Measurements from ENCODE around the gene EMSY. TPM values are rescaled to one million over a fixed set of nuclear protein-coding genes. Genes with fewer than 3 reads are reported as not detected.

Gene EMSY
- polyA plus RNA-seq, 1 donor (not counting 4 experiments of a cell fraction or from before 2014, with no cell fraction given), result 11.3 TPM

DNA sequence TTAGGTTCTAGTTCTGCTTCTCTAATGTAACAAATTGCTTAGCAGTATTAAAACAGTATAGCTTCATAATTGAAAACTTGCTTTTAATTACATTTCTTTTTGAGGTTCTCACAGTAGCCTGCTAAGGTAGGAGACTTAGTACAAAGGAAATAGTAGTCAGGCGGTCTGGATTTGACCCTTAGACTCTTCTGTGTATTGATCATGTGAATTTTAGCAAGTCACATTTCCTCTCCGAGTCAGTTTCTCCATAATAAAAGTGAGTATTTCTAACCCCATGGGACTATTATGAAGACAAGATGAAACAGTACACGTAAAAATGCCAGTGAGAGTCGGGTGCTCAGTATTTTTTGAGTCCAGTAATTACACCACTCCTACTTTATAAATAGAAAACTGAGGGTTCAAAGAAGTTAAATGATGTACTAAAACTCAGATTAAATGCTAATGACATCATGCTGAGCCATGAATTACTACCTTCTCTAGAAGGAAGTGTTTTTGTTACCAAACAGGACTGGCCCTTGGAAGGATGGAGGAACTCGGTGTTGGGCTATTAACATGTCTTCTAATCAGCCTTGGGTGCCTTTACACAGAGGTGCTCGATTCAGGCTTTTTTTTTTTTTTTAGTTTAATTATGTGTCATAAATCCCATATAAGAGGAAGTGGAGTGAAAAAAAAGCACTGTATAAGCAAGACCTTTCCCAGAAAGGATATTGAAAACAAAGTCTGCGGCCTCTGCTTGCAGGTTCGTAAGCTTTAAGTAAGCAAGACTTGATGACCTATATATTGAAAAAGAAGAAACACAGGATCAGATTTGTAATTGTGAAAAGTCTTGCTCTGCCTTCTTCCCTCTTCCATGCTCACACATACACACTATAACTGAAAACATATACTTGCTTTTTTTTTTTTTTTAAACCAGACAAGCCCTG is 109.0 kb downstream of the EMSY start:
- dilution Hi-C loops (cut with MboI; ENCODE audit: extremely low pct_ligation_motif_present, low sequenced_read_pairs), result no loop called here
- Histone ChIP-seq H3K4me1 (ENCODE audit: control insufficient read depth, extremely low read depth, insufficient read depth, low read length) (no peaks in the 10 kb centered on the region), H3K36me3 (ENCODE audit: control insufficient read depth in 2 of 2, extremely low read depth in 1 of 2, insufficient read depth in 2 of 2, low read length in 2 of 2) (no peaks in the 10 kb centered on the region), H3K9ac (ENCODE audit: control insufficient read depth, extremely low read depth, insufficient read depth, low read length) (no peak overlapping the region), H2AFZ (ENCODE audit: control insufficient read depth, low read length) (no peak overlapping the region), H3K27ac (ENCODE audit: control insufficient read depth, insufficient read depth, low read length) (no peak overlapping the region), H3K9me3 (ENCODE audit: control insufficient read depth, low read depth, low read length) (no peaks in the 10 kb centered on the region), H3K79me2 (ENCODE audit: control insufficient read depth, insufficient read depth, low read length) (no peaks in the 10 kb centered on the region), H3K4me3 (ENCODE audit: control insufficient read depth in 2 of 3, extremely low read depth in 1 of 3, insufficient read depth in 2 of 3, low read depth in 1 of 3, low read length in 3 of 3) (no peak overlapping the region), H3K4me2 (ENCODE audit: control insufficient read depth, extremely low read depth, insufficient read depth, low read depth, low read length) (no peak overlapping the region), H3K9me1 (ENCODE audit: control insufficient read depth, extremely low read depth, insufficient read depth, low read length) (no peaks in the 10 kb centered on the region), H4K20me1 (ENCODE audit: control insufficient read depth, extremely low read depth, insufficient read depth, low read length) (no peaks in the 10 kb centered on the region), H3K27me3 (ENCODE audit: control insufficient read depth, extremely low read depth, insufficient read depth, low read length) (no peaks in the 10 kb centered on the region)
- DNase-seq (ENCODE audit: low read depth, low spot score), result no peak
- no peak for FAIRE-seq
- TF ChIP-seq, protein P1, sequence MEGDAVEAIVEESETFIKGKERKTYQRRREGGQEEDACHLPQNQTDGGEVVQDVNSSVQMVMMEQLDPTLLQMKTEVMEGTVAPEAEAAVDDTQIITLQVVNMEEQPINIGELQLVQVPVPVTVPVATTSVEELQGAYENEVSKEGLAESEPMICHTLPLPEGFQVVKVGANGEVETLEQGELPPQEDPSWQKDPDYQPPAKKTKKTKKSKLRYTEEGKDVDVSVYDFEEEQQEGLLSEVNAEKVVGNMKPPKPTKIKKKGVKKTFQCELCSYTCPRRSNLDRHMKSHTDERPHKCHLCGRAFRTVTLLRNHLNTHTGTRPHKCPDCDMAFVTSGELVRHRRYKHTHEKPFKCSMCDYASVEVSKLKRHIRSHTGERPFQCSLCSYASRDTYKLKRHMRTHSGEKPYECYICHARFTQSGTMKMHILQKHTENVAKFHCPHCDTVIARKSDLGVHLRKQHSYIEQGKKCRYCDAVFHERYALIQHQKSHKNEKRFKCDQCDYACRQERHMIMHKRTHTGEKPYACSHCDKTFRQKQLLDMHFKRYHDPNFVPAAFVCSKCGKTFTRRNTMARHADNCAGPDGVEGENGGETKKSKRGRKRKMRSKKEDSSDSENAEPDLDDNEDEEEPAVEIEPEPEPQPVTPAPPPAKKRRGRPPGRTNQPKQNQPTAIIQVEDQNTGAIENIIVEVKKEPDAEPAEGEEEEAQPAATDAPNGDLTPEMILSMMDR (optimal IDR thresholded peaks at IDR 0.05 in 1 of 3, IDR thresholded peaks at IDR 0.05 in 1 of 3, conservative IDR thresholded peaks at IDR 0.05 in 1 of 3; ENCODE audit: extremely low read depth in 1 of 3, insufficient read depth in 2 of 3, low read length in 3 of 3), result no peak
- no peak for TF ChIP-seq EZH2 (IDR thresholded peaks at IDR 0.05; ENCODE audit: low read length)

DNA sequence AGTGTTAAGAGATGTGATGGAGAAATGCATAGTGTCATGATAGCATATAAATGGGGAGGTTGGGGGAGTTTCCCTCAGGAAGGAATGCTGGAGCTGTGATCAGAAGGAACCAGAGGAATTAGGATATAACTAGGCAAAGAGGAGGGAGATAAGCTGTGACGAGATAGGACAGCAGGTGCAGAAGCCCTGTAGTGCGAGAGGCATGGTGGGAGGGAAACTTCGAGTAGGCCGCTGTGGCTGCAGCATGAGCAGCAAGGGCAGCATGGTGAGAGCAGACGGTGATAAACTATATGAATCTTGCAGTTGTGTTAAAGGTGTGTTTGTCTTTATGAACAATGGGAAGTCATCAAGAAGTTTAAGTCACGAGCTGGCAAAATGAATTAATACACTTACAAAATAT is 109.9 kb downstream of the EMSY start:
- Histone ChIP-seq H3K4me1 (ENCODE audit: control insufficient read depth, extremely low read depth, insufficient read depth, low read length) (peaks cover under 1% of the 10 kb centered on the region), H3K4me3 (ENCODE audit: control insufficient read depth in 2 of 3, extremely low read depth in 1 of 3, insufficient read depth in 2 of 3, low read depth in 1 of 3, low read length in 3 of 3) (no peak overlapping the region), H3K27ac (ENCODE audit: control insufficient read depth, insufficient read depth, low read length) (no peak overlapping the region), H3K9ac (ENCODE audit: control insufficient read depth, extremely low read depth, insufficient read depth, low read length) (no peak overlapping the region), H3K9me1 (ENCODE audit: control insufficient read depth, extremely low read depth, insufficient read depth, low read length) (no peaks in the 10 kb centered on the region), H3K36me3 (ENCODE audit: control insufficient read depth in 2 of 2, extremely low read depth in 1 of 2, insufficient read depth in 2 of 2, low read length in 2 of 2) (no peaks in the 10 kb centered on the region), H3K4me2 (ENCODE audit: control insufficient read depth, extremely low read depth, insufficient read depth, low read depth, low read length) (no peak overlapping the region), H3K27me3 (ENCODE audit: control insufficient read depth, extremely low read depth, insufficient read depth, low read length) (no peaks in the 10 kb centered on the region), H4K20me1 (ENCODE audit: control insufficient read depth, extremely low read depth, insufficient read depth, low read length) (no peaks in the 10 kb centered on the region), H3K79me2 (ENCODE audit: control insufficient read depth, insufficient read depth, low read length) (no peaks in the 10 kb centered on the region), H2AFZ (ENCODE audit: control insufficient read depth, low read length) (no peak overlapping the region), H3K9me3 (ENCODE audit: control insufficient read depth, low read depth, low read length) (no peaks in the 10 kb centered on the region)
- dilution Hi-C loops (cut with MboI; ENCODE audit: extremely low pct_ligation_motif_present, low sequenced_read_pairs), result no loop called here
- no peak for TF ChIP-seq EZH2 (IDR thresholded peaks at IDR 0.05; ENCODE audit: low read length)
- TF ChIP-seq, protein P1 (optimal IDR thresholded peaks at IDR 0.05 in 1 of 3, IDR thresholded peaks at IDR 0.05 in 1 of 3, conservative IDR thresholded peaks at IDR 0.05 in 1 of 3; ENCODE audit: extremely low read depth in 1 of 3, insufficient read depth in 2 of 3, low read length in 3 of 3), result no peak
- DNase-seq (ENCODE audit: low read depth, low spot score) (no peak), FAIRE-seq (no peak)

Measured in keratinocyte (primary cell).